Glutamatergic neuron (in vitro differentiated cells): ENCODE data around the gene LINC01488. TPM values are rescaled to one million over a fixed set of nuclear protein-coding genes. Genes with fewer than 3 reads are reported as not detected.

Source experiments
- DNase-seq: peaks from one replicate; pipeline ENCODE4 v3.0.0; 2022
- H3K27ac Mint-ChIP-seq: one replicate; pipeline ENCODE4 v1.8.0; 2020; ENCODE audit warnings: mild to moderate bottlenecking, mixed read lengths, inconsistent platforms; ENCODE audit not compliant: unreplicated experiment
- H3K27me3 Mint-ChIP-seq: one replicate; pipeline ENCODE4 v1.8.0; 2020; ENCODE audit warnings: mild to moderate bottlenecking, moderate library complexity, mixed read lengths, inconsistent platforms; ENCODE audit not compliant: unreplicated experiment
- H3K36me3 Mint-ChIP-seq: one replicate; pipeline ENCODE4 v1.8.0; 2020; ENCODE audit warnings: mild to moderate bottlenecking, mixed read lengths, inconsistent platforms; ENCODE audit not compliant: unreplicated experiment
- H3K4me1 Mint-ChIP-seq: one replicate; pipeline ENCODE4 v1.8.0; 2020; ENCODE audit warnings: mild to moderate bottlenecking, low read depth, mixed read lengths, inconsistent platforms; ENCODE audit not compliant: unreplicated experiment
- H3K4me3 Mint-ChIP-seq: one replicate; pipeline ENCODE4 v1.8.0; 2020; ENCODE audit warnings: mild to moderate bottlenecking, mixed read lengths, inconsistent platforms; ENCODE audit not compliant: unreplicated experiment
- H3K9me3 Mint-ChIP-seq: one replicate; pipeline ENCODE4 v1.8.0; 2020; ENCODE audit warnings: mild to moderate bottlenecking, moderate library complexity, mixed read lengths, inconsistent platforms; ENCODE audit not compliant: unreplicated experiment
- long read RNA-seq: library from polyadenylated mRNA; unstranded; transcript quantifications from one replicate; pipeline ENCODE4 v2.0.0, GENCODE V29; 2020; ENCODE audit not compliant: unreplicated experiment
- total RNA-seq: library from RNA; stranded (reverse); fragmentation: NEBNext Ultra II Directional; extraction: Animal tissue kit (Norgen Biotek cat#: 25700); gene quantifications from one replicate; pipeline ENCODE4 v1.2.1, GENCODE V29; 2021; ENCODE audit not compliant: unreplicated experiment
- TF ChIP-seq, protein P1 (sequence below): fragments of 200-600 bp; sonication (generic); IDR thresholded peaks from one replicate; pipeline ENCODE4 v1.5.0; 2021; ENCODE audit not compliant: partially characterized antibody, unreplicated experiment

The LINC01488 gene
- total RNA-seq: not detected
- long read RNA-seq: 0 reads

- Mint-ChIP-seq H3K4me3 (no peak within 1 kb of the TSS), H3K27ac (no peak within 1 kb of the TSS), H3K36me3 (no peaks in the 10 kb centered on the region), H3K4me1 (no peaks in the 10 kb centered on the region), H3K9me3 (peaks cover 8% of the 10 kb centered on the region), H3K27me3 (peaks cover 8% of the 10 kb centered on the region)
- DNase-seq: no peak
- TF ChIP-seq, protein P1, sequence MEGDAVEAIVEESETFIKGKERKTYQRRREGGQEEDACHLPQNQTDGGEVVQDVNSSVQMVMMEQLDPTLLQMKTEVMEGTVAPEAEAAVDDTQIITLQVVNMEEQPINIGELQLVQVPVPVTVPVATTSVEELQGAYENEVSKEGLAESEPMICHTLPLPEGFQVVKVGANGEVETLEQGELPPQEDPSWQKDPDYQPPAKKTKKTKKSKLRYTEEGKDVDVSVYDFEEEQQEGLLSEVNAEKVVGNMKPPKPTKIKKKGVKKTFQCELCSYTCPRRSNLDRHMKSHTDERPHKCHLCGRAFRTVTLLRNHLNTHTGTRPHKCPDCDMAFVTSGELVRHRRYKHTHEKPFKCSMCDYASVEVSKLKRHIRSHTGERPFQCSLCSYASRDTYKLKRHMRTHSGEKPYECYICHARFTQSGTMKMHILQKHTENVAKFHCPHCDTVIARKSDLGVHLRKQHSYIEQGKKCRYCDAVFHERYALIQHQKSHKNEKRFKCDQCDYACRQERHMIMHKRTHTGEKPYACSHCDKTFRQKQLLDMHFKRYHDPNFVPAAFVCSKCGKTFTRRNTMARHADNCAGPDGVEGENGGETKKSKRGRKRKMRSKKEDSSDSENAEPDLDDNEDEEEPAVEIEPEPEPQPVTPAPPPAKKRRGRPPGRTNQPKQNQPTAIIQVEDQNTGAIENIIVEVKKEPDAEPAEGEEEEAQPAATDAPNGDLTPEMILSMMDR: no peak
Measured at GRCh38 chr11:69481393-69481844, at the start of gene LINC01488. Gene LINC01488, plus strand, starts transcription at chr11:69481663.

GRCh38 chr11:69431893-69432738, 49.3 kb upstream of the LINC01488 start:
- peaks cover 2% of the 10 kb centered on the region for H3K9me3 Mint-ChIP-seq
- no peak overlapping the region for H3K4me3 Mint-ChIP-seq
- no peaks in the 10 kb centered on the region for H3K36me3 Mint-ChIP-seq
- H3K27me3 Mint-ChIP-seq: peaks cover 9% of the 10 kb centered on the region
- TF ChIP-seq, protein P1: no peak
- H3K4me1 Mint-ChIP-seq: peaks cover 4% of the 10 kb centered on the region
- no peak overlapping the region for H3K27ac Mint-ChIP-seq
- DNase-seq: no peak

- no peak overlapping the region for H3K4me3 Mint-ChIP-seq
- no peak for DNase-seq
- H3K4me1 Mint-ChIP-seq: peaks cover 8% of the 10 kb centered on the region
- H3K9me3 Mint-ChIP-seq: peaks cover 2% of the 10 kb centered on the region
- TF ChIP-seq, protein P1: no peak
- H3K36me3 Mint-ChIP-seq: no peaks in the 10 kb centered on the region
- H3K27me3 Mint-ChIP-seq: peaks cover 12% of the 10 kb centered on the region
- no peak overlapping the region for H3K27ac Mint-ChIP-seq
Measured at GRCh38 chr11:69433741-69434140, 47.7 kb upstream of the LINC01488 start.

DNA sequence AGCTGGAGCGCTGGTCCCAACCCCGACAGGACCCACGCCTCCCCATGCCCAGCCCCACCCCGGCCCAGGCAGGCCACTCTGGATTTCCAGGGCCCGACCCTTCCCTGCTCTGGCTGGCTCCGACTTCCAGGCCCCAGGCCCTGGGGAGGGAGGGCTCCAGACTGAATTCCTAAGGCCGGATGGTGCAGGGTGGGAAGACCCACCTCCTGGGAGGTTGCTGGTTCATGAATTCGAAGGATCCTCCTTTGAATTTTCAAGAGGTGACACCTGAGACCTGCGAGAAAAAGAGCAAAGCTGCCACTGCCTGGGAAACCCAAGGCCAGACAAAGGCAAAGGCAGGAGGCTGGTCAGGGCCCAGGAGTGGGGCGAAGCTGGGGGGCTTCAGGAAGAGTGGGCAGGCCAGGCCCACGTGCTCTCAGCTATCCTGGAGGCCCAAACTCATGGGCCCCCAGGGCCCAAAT, 47.0 kb upstream of the LINC01488 start:
- H3K27ac Mint-ChIP-seq: no peak overlapping the region
- no peaks in the 10 kb centered on the region for H3K36me3 Mint-ChIP-seq
- H3K4me1 Mint-ChIP-seq: peaks cover 8% of the 10 kb centered on the region
- DNase-seq: no peak
- H3K9me3 Mint-ChIP-seq: peaks cover 2% of the 10 kb centered on the region
- TF ChIP-seq, protein P1: no peak
- H3K4me3 Mint-ChIP-seq: no peak overlapping the region
- H3K27me3 Mint-ChIP-seq: peaks cover 7% of the 10 kb centered on the region
